K562 (cell line): Measurements from ENCODE around the gene NPFF. TPM values are rescaled to one million over a fixed set of nuclear protein-coding genes. Genes with fewer than 3 reads are reported as not detected.
A peak's percentile ranks its signal among the peaks of the same experiment; 100 is the strongest.

Experiments
- BCL6 ChIP-seq: fragments of 250-450 bp; sonication (Bioruptor Pico); IDR thresholded peaks from 2 replicates; pipeline ENCODE4 v1.4.0; 2020
- C11orf30 ChIP-seq: fragments of 450-650 bp; IDR thresholded peaks from 2 replicates; pipeline ENCODE4 v1.6.1; 2016; ENCODE audit warnings: low read depth, mild to moderate bottlenecking
- CBFA2T3 ChIP-seq: fragments of 450-650 bp; IDR thresholded peaks from 2 replicates; pipeline ENCODE4 v1.6.1; 2017
- CHD2 ChIP-seq: IDR thresholded peaks from 2 replicates; pipeline ENCODE4 v1.6.1; 2011; ENCODE audit warnings: low read depth, low read length
- ERF ChIP-seq: fragments of 450-650 bp; formaldehyde crosslinking; IDR thresholded peaks from 2 replicates; pipeline ENCODE4 v1.4.0; 2020; ENCODE audit warnings: mild to moderate bottlenecking, mixed read lengths
- FOXK2 ChIP-seq, 2 experiments: fragments of 450-650 bp; IDR thresholded peaks in 1 of 2; conservative IDR thresholded peaks in 1 of 2; 2 replicates each; pipeline ENCODE4 v1.6.1; 2016; ENCODE audit warnings: low read depth in 2 of 2, mild to moderate bottlenecking in 1 of 2
- MECOM ChIP-seq: fragments of 250-450 bp; sonication (Bioruptor Pico); IDR thresholded peaks from 2 replicates; pipeline ENCODE4 v1.8.0; 2022; ENCODE audit warnings: inconsistent platforms
- PHB2 ChIP-seq: fragments of 450-650 bp; IDR thresholded peaks from 2 replicates; pipeline ENCODE4 v1.6.1; 2017; ENCODE audit warnings: low read depth
- RAD51 ChIP-seq: fragments of 450-650 bp; IDR thresholded peaks from 2 replicates; pipeline ENCODE4 v1.7.1; 2016; ENCODE audit warnings: low read depth, mild to moderate bottlenecking, borderline replicate concordance
- SAFB ChIP-seq: fragments of 200-400 bp; formaldehyde crosslinking; IDR thresholded peaks from 2 replicates; pipeline ENCODE4 v1.6.1; 2017; ENCODE audit warnings: low read depth, low read length, borderline replicate concordance
- ZNF436 ChIP-seq: fragments of 250-450, 450-650 bp; sonication (Bioruptor Pico); formaldehyde crosslinking; IDR thresholded peaks from 2 replicates; pipeline ENCODE4 v1.7.0; 2020; ENCODE audit warnings: mild to moderate bottlenecking
- ZNF75A ChIP-seq: fragments of 450-650 bp; formaldehyde crosslinking; IDR thresholded peaks from 2 replicates; pipeline ENCODE4 v1.4.0; 2020; ENCODE audit warnings: mild to moderate bottlenecking
- polyA plus RNA-seq, 8 experiments: library from polyadenylated mRNA; depleted of rRNA in 4 of 8; stranded (reverse) in 5 of 8; unstranded in 3 of 8; fragments of >200 nt; fragmentation: Nextera tagmentation in 2 of 8; fragmentation: Illumina TruSeq in 1 of 8; extraction: Ambion mirVana in 2 of 8; extraction: Trizol in 1 of 8; gene quantifications; 2 replicates each; pipeline versions ENCODE4 v1.2.1 to v1.2.3, GENCODE V29; 2011 to 2014; ENCODE audit warnings: inconsistent platforms in 1 of 8, missing spikeins in 1 of 8
- total RNA-seq, 7 experiments: library from RNA; depleted of rRNA in 6 of 7; stranded (reverse); fragments of >200 nt in 6 of 7; fragmentation: Illumina TruSeq in 2 of 7; extraction: Trizol in 2 of 7; gene quantifications; 2 replicates each; pipeline versions ENCODE4 v1.2.1 to v1.2.3, GENCODE V29; 2011 to 2021; ENCODE audit warnings: low replicate concordance in 1 of 7
- TF ChIP-seq, protein P1 (sequence below): fragments of 450-650 bp; IDR thresholded peaks from one replicate; pipeline ENCODE4 v1.6.1; 2018; ENCODE audit warnings: mild to moderate bottlenecking, moderate library complexity; ENCODE audit not compliant: partially characterized antibody
- TF ChIP-seq, protein P2 (sequence below): IDR thresholded peaks from 2 replicates; pipeline ENCODE4 v1.6.1; 2016; ENCODE audit warnings: missing genetic modification characterization, missing compliant biosample characterization
- TF ChIP-seq, protein P3 (sequence below): fragments of 250-450 bp; sonication (Bioruptor Pico); IDR thresholded peaks from 2 replicates; pipeline ENCODE4 v1.8.0; 2022; ENCODE audit warnings: inconsistent platforms, mild to moderate bottlenecking, moderate library complexity, borderline replicate concordance
- TF ChIP-seq, protein P4 (sequence below): fragments of 250-450 bp; sonication (Bioruptor Pico); IDR thresholded peaks from 2 replicates; pipeline ENCODE4 v1.8.0; 2022; ENCODE audit warnings: inconsistent platforms
- TF ChIP-seq, protein P5 (sequence below): fragments of 250-450 bp; sonication (Bioruptor Pico); IDR thresholded peaks from 2 replicates; pipeline ENCODE4 v1.8.0; 2021; ENCODE audit warnings: moderate library complexity, mild to moderate bottlenecking, inconsistent platforms

NPFF gene
- total and polyA plus RNA-seq, 9 of the 15 experiments (the other 6 are each of a cell fraction or from before 2014, with no cell fraction given): 0.15 to 1.2 (median 0.55) TPM; not detected in 6

DNA sequence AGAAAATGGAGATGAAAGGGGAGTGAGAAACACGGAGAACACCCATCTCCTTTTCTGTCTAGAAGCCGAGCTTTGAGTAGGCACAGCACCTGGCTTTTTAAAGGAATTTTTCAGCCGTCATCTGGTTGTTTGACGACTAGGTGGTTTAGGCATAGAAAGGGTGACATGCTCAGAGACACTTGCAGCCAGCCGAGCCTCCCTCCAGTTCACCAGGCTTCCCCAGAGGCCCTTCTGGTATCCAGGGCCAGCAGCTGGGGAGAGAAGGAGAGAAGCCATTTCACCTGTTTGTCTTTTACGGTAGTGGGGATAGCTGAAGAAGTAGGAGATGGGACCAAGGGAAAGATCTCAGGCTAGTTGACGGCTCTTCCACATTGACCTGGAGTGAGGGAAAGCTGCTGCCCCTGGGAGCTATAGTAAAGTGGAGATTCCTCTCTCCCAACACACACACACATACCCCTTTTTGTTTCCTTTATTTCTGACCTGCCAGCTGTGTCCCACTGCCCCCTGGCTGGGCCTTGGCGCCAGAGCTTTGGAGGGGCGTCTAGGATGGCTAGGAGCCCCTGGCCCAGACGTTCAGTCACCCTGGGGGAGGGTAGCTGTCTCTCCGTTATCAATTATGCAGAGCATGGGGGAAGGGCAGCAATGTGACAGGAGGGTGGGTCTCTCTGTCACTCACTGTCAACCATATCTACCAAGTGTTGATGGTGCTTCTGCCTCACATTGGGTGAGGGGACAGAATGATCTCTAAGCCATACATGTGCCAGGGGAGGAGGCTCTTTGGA, 13.5 kb downstream of the NPFF start (continued):
- TF ChIP-seq SAFB (no peak), CBFA2T3 (peak; percentile 23; the same call in 1 of the 2 replicates), FOXK2 (conservative IDR thresholded peaks at IDR 0.05 in 1 of 2, IDR thresholded peaks at IDR 0.05 in 1 of 2; ENCODE audit: low read depth in 2 of 2) (no peak), CHD2 (peak; percentile 40; the same call in 1 of the 2 replicates), C11orf30 (no peak), ZNF75A (CRISPR knock-in tag) (no peak), BCL6 (CRISPR knock-in tag) (no peak), ZNF436 (CRISPR knock-in tag) (no peak), ERF (no peak), MECOM (CRISPR knock-in tag) (peak; percentile 51; the same call in 1 of the 2 replicates), PHB2 (no peak), RAD51 (no peak)
- TF ChIP-seq, protein P1, sequence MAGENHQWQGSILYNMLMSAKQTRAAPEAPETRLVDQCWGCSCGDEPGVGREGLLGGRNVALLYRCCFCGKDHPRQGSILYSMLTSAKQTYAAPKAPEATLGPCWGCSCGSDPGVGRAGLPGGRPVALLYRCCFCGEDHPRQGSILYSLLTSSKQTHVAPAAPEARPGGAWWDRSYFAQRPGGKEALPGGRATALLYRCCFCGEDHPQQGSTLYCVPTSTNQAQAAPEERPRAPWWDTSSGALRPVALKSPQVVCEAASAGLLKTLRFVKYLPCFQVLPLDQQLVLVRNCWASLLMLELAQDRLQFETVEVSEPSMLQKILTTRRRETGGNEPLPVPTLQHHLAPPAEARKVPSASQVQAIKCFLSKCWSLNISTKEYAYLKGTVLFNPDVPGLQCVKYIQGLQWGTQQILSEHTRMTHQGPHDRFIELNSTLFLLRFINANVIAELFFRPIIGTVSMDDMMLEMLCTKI: no peak
- TF ChIP-seq, protein P2, sequence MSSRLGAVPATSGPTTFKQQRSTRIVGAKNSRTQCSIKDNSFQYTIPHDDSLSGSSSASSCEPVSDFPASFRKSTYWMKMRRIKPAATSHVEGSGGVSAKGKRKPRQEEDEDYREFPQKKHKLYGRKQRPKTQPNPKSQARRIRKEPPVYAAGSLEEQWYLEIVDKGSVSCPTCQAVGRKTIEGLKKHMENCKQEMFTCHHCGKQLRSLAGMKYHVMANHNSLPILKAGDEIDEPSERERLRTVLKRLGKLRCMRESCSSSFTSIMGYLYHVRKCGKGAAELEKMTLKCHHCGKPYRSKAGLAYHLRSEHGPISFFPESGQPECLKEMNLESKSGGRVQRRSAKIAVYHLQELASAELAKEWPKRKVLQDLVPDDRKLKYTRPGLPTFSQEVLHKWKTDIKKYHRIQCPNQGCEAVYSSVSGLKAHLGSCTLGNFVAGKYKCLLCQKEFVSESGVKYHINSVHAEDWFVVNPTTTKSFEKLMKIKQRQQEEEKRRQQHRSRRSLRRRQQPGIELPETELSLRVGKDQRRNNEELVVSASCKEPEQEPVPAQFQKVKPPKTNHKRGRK (tag): no peak
- TF ChIP-seq, protein P3, sequence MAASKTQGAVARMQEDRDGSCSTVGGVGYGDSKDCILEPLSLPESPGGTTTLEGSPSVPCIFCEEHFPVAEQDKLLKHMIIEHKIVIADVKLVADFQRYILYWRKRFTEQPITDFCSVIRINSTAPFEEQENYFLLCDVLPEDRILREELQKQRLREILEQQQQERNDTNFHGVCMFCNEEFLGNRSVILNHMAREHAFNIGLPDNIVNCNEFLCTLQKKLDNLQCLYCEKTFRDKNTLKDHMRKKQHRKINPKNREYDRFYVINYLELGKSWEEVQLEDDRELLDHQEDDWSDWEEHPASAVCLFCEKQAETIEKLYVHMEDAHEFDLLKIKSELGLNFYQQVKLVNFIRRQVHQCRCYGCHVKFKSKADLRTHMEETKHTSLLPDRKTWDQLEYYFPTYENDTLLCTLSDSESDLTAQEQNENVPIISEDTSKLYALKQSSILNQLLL: no peak
- TF ChIP-seq, protein P4, sequence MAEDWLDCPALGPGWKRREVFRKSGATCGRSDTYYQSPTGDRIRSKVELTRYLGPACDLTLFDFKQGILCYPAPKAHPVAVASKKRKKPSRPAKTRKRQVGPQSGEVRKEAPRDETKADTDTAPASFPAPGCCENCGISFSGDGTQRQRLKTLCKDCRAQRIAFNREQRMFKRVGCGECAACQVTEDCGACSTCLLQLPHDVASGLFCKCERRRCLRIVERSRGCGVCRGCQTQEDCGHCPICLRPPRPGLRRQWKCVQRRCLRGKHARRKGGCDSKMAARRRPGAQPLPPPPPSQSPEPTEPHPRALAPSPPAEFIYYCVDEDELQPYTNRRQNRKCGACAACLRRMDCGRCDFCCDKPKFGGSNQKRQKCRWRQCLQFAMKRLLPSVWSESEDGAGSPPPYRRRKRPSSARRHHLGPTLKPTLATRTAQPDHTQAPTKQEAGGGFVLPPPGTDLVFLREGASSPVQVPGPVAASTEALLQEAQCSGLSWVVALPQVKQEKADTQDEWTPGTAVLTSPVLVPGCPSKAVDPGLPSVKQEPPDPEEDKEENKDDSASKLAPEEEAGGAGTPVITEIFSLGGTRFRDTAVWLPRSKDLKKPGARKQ (CRISPR knock-in tag): no peak
- TF ChIP-seq, protein P5, sequence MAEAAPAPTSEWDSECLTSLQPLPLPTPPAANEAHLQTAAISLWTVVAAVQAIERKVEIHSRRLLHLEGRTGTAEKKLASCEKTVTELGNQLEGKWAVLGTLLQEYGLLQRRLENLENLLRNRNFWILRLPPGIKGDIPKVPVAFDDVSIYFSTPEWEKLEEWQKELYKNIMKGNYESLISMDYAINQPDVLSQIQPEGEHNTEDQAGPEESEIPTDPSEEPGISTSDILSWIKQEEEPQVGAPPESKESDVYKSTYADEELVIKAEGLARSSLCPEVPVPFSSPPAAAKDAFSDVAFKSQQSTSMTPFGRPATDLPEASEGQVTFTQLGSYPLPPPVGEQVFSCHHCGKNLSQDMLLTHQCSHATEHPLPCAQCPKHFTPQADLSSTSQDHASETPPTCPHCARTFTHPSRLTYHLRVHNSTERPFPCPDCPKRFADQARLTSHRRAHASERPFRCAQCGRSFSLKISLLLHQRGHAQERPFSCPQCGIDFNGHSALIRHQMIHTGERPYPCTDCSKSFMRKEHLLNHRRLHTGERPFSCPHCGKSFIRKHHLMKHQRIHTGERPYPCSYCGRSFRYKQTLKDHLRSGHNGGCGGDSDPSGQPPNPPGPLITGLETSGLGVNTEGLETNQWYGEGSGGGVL (CRISPR knock-in tag): no peak
